GM19035 (cell line): Measurements from ENCODE around the gene SLC25A5.
"Not testable (repeated sequence)": the region's sequence is repeated elsewhere in the genome, so short reads cannot be mapped to it uniquely, and the experiment has no call there.

Source experiments
- ATAC-seq: cut with Tn5 transposase; IDR thresholded peaks from one replicate; pipeline ENCODE4 v1.9.1; 2021; ENCODE audit not compliant: unreplicated experiment

The SLC25A5 gene

DNA sequence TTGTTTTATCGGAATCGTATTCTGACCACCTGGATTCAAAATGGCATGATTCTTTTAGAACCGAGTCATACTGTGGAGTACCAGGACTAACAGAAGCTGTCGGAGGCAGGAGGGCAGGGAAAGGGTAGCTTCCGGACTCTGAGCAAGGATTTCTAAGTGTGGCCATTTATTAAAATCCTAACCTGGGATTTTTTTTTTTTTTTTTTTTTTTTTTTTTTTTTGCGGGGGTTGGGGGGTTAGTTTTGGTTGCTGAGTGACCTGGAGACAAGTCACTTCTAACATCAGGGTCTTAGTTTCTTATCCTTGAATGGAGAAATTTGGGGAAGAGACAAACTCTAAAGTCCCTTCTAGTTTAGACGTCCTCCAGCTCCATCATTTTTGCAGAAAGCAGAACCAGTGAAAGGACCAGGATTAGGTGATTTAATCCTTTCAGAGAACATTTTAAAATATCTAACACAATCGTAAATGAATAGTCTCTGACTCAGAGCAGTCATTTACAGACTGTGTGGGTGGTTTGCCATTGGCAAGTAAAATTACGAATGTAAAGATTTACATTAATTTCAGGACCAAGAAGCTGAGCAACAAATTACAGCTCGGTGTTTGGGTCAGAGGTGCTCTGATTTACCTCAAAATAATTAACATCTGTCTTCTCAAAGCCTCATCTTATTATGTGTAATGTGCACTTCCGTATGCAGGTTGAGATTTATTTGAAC lies 7.3 kb downstream of the SLC25A5 start:
- ATAC-seq: no peak

DNA sequence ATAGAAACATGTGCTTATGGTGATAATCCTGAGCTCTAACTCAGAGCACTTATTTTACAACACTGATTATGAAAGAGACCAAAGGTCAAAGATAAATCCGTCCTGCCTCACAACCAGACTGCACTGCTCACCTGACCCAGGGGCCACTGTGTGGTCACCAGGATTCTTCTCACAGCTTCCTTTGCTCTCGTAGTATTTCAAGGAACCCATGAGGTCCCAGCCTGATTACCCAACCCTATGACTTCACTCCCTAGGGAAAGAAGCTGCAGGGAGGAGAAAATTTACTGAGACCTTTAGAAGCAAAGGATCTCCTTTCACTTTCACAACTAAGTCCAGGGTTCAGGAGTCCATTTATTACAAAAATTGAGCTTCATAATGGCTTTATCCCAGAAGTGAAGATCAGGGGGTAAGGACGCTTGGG lies 9.6 kb downstream of the SLC25A5 start:
- ATAC-seq: no peak

DNA sequence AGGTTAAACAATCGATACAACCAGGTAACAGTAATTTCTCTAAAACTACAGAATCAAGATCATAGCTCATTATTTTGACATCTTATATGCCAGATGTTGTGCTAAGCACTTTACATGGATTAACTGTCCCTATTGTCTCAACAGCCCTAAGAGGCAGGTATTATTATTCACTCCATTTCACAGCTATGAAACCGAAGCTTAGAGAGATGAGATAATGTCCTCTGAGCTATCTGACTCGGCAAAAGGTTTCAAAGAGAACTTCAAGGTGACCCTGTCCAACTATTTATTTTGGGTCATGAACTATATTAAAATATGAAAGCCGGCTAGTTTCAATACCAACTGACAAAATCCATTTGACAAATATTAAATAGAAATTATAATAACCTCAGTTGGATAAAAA lies 10.3 kb downstream of the SLC25A5 start:
- ATAC-seq: no peak

DNA sequence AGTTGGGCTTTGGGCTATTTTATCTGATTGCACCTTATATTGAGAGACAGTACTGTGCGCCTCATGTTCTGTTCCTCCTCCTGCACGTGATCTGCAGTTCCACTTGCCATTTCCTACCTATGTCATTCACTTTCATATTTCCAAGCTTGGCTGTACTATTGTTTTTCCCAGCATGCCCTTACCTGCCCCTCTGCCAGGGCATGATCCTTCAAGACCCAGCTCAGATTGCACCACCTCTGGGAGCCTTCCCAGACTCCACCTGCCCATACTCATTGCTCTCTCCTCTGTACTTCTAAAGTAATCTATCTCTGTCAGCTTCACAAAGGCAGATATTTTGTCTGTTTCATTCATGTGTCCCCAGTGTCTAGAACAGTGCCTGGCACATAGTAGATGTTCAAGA lies 11.6 kb downstream of the SLC25A5 start:
- ATAC-seq: no peak

DNA sequence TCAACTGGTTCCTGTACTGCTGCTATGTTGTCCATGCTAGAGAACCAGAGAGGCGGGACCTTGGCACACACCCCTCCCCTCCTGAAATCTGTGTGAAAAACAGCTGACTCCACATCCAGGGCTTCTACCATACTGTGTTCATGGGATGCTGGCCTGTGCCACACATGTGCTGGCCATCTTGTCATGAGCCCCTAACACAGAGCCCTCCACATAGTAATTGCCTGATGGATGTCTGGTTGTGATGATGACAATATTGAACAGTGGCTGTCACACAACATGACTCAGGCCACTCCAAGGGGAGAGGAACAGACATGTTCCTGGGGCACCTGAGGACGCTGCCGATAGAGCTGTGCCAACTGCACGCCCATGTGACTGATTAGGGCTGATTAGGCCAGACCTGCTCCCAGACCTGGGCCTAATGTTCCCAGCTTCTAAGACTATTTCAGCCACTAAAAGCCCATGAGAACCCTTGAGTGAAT lies 13.1 kb downstream of the SLC25A5 start:
- ATAC-seq: no peak

DNA sequence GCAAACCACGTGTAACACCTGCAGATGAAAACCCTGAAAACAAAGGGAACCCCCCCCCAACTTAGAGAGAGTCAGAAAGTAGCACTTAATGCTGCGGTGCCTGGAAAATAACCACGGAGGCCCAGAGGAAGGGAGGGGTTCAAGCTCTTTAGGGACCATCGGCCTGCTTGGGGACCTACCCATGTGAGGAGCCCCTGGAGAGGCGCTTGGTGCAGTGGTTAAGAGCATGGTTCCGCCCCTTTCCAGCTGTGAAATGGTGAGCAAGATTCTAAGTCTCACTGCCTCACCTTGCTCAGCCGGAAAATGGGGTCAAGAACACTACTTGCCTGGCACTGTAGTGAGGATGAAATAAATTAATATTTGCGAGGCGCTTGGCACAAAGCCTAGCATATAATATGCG lies 13.8 kb downstream of the SLC25A5 start:
- peak; percentile 30 for ATAC-seq

DNA sequence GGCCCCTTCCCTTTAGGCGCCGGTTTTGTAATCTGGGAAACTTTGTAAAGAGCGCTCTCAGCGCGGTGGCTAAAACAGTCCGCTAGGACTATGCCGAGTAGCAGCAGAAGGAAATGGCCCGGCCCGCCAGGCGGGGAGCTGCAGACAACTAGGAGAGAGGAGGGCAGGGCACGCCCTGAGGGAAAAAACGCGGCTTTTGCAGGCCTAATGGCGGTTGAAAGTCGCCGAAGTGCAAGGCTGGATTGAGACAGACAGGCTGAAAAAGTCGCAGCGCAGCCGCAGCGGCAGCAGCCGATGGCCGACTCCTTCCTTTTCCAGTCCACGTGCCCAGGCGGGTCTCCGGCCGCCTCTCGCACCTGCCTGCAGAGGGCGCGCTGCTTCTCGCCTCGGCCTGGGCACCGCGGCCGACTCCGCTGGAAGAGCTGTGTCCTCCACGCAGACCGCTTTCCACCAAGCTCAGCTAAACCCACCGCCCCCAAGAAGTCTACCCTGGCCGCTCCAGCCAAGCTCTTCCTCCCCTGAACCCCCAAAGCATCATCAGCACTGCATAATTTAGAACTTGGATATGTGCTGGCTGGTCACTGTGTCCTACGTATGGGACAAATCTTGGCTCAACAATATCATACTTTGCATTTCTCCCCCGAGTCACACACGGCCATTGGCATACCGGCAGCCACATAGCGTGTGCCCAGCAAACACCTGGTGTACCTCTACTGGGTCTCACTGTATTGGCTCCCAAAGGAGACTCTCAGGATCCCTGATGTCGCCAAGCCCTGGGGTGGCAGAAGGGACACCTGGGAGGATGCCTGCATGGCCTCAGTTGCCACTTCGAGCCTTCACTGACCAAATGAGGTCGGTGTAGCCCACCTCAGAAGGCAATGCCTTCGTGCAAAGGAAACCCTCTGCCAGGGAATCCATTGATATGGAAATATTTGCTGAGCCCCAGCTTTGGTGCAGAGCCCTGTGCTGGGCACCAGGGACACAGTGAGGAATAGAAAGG lies 14.5 kb downstream of the SLC25A5 start:
- ATAC-seq: peak; percentile 92

DNA sequence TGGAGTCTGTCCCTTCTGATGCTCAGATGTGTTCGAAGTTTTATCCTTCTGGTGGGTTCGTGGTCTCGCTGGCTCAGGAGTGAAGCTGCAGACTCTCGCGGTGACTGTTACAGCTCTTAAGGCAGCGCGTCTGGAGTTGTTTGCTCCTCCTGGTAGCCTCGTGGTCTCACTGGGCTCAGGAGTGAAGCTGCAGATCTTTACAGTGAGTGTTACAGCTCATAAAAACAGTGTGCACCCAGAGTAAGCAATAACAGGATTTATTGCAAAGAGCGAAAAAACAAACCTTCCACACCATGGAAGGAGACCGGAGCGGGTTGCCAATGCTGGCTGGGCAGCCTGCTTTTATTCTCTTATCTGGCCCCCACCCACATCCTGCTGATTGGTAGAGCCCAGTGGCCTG lies 18.5 kb downstream of the SLC25A5 start:
- no peak for ATAC-seq

DNA sequence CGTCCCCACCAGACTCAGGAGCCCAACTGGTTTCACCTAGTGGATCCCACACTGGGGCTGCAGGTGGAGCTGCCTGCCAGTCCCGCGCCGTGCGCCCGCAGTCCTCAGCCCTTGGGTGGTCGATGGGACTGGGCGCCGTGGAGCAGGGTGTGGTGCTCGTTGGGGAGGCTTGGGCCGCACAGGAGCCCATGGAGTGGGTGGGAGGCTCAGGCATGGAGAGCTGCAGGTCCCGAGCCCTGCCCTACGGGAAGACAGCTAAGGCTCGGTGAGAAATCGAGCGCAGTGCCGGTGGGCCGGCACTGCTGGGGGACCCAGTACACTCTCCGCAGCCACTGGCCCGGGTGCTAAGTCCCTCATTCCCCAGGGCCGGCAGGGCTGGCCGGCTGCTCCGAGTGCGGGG lies 19.5 kb downstream of the SLC25A5 start:
- not testable (repeated sequence) for ATAC-seq

DNA sequence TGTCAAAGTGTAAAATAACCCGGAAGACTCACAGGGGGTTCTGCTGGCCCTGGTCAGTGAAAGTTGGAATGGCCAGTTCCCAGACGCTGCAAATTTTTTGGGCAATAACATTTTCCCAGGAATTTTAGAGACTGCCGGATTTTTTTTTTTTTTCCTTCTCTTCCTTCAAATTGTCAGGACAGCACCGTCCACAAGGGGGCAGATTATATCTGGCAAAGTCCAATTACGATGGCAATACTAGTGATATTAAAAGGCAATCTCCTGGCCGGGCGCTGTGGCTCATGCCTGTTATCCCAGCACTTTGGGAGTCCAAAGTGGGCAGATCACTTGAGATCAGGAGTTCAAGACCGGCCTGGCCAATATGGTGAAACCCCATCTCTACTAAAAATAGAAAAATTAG lies 20.5 kb downstream of the SLC25A5 start:
- no peak for ATAC-seq

DNA sequence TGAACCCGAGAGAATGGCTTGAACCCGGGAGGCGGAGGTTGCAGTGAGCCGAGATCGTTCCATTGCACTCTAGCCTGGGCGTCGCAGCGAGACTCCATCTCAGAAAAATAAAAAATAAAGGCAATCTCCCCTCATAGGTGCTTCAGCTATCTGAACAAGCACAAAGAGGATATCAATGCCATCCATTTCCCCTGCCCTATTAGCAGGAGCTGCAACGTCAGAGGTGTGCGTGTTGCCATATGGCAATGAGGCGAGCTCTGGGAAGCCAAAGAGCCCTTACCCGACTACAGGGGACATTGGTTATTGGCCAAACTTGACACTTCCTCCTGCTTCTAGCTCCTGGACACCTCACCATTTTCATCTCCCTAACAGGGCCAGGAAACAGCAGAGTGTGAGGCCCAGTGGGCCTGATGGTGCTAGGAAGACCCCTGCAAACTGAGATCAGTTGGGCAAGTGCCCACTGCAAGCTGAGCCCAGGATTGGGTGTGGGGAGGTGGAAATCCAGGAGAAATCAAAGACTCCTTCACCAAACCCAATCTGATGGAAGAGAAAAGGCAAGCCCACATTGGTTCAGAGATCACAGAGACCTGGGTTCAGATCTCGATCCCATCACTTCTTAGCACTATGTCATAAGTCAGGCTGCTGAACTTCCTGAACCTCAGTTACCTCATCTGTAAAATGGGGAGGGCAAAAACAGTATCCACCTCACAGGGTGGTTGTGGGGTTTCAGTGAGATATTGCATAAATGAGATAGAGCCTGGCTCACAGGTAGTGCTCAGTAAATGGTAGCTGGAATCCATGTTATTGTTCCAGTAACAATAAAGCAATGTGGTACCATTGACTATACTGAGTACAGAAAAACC lies 21.2 kb downstream of the SLC25A5 start:
- no peak for ATAC-seq

DNA sequence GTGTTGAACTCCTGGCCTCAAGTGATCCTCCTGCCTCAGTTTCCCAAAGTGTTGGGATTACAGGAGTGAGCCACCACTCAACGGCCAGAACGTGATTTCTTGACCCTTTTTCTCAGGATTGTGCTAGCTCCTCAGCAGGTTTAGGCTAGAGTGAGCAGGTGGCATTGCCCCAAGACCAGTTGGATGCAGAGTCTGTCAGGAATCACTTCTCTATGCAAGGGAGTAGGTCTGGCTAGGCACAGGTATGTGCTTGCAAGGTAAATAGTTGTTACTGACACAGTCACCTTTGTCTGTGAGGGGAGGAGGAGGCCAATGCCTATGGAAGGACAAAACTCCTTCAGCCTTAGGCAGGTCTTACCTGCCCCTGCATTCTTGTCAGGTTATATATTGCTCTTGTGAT lies 24.2 kb downstream of the SLC25A5 start:
- no peak for ATAC-seq

DNA sequence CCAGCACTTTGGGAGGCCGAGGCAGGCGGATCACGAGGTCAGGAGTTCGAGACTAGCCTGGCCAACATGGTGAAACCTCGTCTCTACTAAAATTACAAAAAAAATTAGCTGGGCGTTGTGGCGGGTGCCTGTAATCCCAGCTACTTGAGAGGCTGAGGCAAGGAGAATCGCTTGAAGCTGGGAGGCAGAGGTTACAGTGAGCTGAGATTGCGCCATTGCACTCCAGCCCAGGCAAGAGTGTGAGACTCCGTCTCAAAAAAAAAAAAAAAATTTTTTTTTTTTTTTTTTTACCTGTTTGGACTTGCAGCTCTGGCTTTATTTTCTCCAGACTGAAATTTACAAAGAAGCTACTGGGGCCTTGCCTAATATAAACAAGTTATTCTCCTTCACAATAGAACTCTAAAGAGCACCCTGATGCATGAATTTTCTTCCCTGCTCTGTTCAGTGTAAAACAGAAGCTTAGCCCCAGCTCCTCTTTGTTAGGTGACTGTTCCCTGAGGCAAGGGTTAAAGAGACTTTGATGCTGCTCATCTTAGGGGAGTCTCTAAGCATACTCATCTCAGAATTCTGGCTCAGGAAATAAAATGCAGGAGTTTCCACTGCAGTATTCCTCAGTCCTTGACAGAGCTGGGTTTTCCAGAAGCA lies 25.7 kb downstream of the SLC25A5 start:
- ATAC-seq: not testable (repeated sequence)

DNA sequence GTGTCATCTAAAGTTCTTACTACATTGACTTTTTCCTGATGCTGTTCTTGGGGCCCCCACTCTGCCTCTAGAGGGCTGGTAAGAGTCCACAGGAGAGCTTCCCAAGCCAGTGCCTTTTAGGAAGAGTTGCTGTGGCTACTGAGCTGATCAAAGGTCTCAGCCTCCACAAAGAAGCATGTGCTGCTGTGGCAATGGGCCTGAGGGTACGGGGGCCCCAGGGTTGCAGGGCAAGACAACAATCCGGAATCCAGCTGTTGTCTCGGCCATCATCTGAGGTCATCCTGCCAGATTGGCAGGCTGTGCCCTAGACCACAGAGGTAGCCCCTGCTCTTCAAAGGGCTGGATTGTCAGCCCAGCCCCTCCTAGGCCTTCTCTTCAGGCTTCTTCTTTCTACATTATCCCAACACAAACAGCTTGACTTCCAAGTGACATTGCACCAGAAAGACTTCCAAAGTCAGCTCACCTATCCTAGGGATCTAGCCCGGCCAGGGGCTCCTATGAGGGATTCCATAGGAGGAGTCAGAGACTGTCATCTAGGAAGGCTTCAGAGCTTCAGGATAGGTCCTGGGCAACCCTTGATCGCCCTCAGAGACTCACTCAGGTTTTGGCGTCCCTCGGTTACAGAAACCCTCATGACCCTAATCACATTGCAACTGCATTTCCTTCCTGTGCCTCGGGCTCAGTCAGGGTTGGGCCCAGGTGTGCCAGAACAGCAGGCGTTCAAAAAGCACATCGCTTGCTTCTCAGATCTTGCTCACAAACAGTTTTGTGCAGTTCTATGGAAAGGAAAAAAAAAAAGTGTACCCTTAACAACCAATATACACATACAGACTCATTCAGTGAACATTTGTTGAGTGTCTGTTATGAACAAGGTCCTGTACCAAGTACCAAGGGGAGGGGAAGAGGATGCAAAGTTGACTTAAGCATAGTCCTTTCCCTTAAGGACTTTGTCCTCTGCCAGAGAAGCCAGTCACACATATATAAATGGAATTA lies 27.8 kb downstream of the SLC25A5 start:
- no peak for ATAC-seq

DNA sequence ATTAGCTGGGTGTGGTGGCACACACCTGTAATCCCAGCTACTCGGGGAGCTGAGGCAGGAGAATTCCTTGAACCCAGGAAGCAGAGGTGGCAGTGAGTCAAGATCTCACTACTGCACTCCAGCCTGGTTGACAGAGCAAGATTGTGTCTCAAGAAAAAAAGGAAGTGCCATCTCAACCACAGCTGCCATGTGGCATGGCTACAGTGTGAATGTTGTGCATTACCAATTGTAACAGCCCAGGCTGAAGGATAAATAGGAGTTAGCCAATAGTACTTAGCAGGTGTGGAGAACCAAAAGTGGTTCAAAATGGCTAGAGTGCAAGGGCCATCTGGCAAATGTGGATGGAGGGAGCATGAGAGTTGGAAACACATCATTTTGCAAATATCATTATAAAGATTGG lies 28.9 kb downstream of the SLC25A5 start:
- ATAC-seq: no peak

DNA sequence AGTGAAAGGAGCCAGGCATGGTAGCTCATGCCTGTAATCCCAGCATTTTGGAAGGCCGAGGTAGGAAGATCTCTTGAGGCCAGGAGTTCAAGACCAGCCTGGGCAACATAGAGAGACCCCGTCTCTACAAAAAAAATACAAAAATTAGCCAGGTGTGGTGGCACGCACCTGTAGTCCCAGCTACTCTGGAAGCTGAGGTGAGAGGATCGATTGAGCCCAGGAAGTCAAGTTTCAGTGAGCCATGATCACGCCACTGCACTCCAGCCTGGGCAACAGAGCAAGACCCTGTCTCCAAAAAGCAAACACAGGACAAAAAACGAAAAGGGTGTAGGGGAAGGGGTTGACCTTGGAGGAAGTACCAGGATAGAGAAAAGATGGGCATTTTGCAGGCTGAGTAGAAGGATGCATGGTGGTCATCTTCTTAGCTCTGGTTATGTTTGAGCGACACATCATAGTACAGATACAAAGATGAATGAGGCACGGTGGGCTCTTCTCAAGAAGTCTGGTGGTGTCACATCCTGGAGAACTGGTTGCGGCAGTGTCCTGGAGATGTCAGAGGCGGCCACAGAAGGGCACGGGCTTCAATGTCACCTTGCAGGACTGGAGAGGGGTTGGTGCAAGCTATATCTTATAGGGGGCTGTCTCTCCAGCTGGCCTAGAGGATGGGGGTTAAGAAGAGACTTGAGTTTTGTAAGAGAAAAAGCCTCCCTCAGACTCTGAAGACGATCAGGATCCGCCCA lies 32.0 kb downstream of the SLC25A5 start:
- no peak for ATAC-seq

DNA sequence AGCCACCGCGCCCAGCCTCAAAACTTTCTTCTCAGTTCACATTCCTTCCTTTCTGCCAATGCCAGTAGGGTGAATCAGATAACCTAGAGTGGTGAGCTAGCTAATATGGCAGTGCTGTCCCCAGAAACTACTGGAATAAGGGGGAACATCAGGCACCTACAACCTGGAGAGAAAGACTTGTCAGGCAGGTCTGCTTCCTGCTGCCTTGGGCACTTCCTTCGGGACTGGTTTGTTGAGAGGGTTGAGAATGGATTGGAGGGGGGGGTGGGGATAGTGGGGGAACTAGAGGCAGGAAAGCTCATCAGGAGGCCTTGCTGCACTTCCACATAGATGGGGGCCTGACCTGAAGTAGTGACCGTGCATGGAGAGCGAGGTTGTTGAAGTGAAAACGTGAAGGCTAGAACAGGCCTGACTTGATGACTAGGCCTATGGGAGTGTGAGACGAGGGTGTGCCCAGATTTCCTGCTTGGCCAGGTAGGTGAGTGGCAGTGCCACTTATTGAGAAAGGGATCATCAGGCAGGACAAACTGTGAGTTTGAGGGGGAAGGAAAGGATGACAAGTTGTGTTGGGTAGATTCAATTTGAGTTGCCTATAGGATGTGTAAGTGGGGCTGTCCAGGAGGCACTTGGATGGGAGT lies 33.4 kb downstream of the SLC25A5 start:
- ATAC-seq: no peak
